Stomach smooth muscle (tissue), 2 donors: ENCODE measurements around the gene CLDN1.

Experiments
- H3K27ac ChIP-seq: one replicate; pipeline ENCODE4 v1.7.0; 2013; ENCODE audit warnings: mild to moderate bottlenecking, low read length, inconsistent platforms
- H3K27me3 ChIP-seq, 2 donors: one replicate each; pipeline ENCODE4 v1.7.0; 2013; ENCODE audit warnings: low read length in 2 of 2; ENCODE audit not compliant: insufficient read depth in 2 of 2, control insufficient read depth in 1 of 2
- H3K36me3 ChIP-seq, 2 donors: one replicate each; pipeline ENCODE4 v1.7.0; 2013; ENCODE audit warnings: low read length in 2 of 2; ENCODE audit not compliant: control insufficient read depth in 2 of 2, insufficient read depth in 2 of 2
- H3K4me1 ChIP-seq: one replicate; pipeline ENCODE4 v1.7.0; 2013; ENCODE audit warnings: low read length; ENCODE audit not compliant: control insufficient read depth, insufficient read depth
- H3K4me3 ChIP-seq, 2 donors: one replicate each; pipeline ENCODE4 v1.7.0; 2013; ENCODE audit warnings: low read length in 2 of 2
- H3K9ac ChIP-seq, 2 donors: one replicate each; pipeline ENCODE4 v1.7.0; 2013; ENCODE audit warnings: low read length in 2 of 2, mild to moderate bottlenecking in 1 of 2
- H3K9me3 ChIP-seq, 2 donors: one replicate each; pipeline ENCODE4 v1.7.0; 2013; ENCODE audit warnings: low read length in 2 of 2; ENCODE audit not compliant: control insufficient read depth in 2 of 2
- donor health status: healthy.
- donor health status: Pancreatic carcinoma.

Gene CLDN1

GRCh38 chr3:190266265-190266912 lies 55.9 kb downstream of the CLDN1 start:
- no peak overlapping the region for H3K4me3 ChIP-seq
- no peaks in the 10 kb centered on the region for H3K27me3 ChIP-seq
- H3K36me3 ChIP-seq: no peaks in the 10 kb centered on the region
- H3K4me1 ChIP-seq: peaks cover 4% of the 10 kb centered on the region
- no peak overlapping the region for H3K27ac ChIP-seq
- no peak overlapping the region for H3K9ac ChIP-seq
- no peaks in the 10 kb centered on the region for H3K9me3 ChIP-seq

- H3K27ac ChIP-seq: no peak overlapping the region
- H3K36me3 ChIP-seq: no peaks in the 10 kb centered on the region
- no peak overlapping the region for H3K9ac ChIP-seq
- H3K27me3 ChIP-seq: no peaks in the 10 kb centered on the region
- no peak overlapping the region for H3K4me3 ChIP-seq
- H3K9me3 ChIP-seq: no peaks in the 10 kb centered on the region
- H3K4me1 ChIP-seq: peaks cover 5% of the 10 kb centered on the region
These were observed 56.5 kb downstream of the CLDN1 start for GRCh38 chr3:190265796-190266195.

- Histone ChIP-seq H3K4me1 (peaks cover 5% of the 10 kb centered on the region), H3K27ac (no peak overlapping the region), H3K9ac (no peak overlapping the region), H3K27me3 (no peaks in the 10 kb centered on the region), H3K9me3 (no peaks in the 10 kb centered on the region), H3K4me3 (no peak overlapping the region), H3K36me3 (no peaks in the 10 kb centered on the region)
These were observed 57.1 kb downstream of the CLDN1 start for GRCh38 chr3:190265126-190265525.

GRCh38 chr3:190261740-190262139 lies 60.5 kb downstream of the CLDN1 start:
- Histone ChIP-seq H3K4me1 (peaks cover 5% of the 10 kb centered on the region), H3K36me3 (no peaks in the 10 kb centered on the region), H3K27ac (no peak overlapping the region), H3K27me3 (no peaks in the 10 kb centered on the region), H3K9me3 (no peaks in the 10 kb centered on the region), H3K4me3 (no peak overlapping the region), H3K9ac (no peak overlapping the region)

- Histone ChIP-seq H3K4me1 (peaks cover 5% of the 10 kb centered on the region), H3K9me3 (no peaks in the 10 kb centered on the region), H3K27ac (no peak overlapping the region), H3K4me3 (no peak overlapping the region), H3K9ac (no peak overlapping the region), H3K27me3 (no peaks in the 10 kb centered on the region), H3K36me3 (no peaks in the 10 kb centered on the region)
These were observed 61.2 kb downstream of the CLDN1 start for GRCh38 chr3:190261015-190261414.

- no peak overlapping the region for H3K9ac ChIP-seq
- H3K27ac ChIP-seq: no peak overlapping the region
- H3K4me1 ChIP-seq: peaks cover 5% of the 10 kb centered on the region
These were observed 61.9 kb downstream of the CLDN1 start for GRCh38 chr3:190260301-190260700.

GRCh38 chr3:190258634-190259033 lies 63.6 kb downstream of the CLDN1 start:
- Histone ChIP-seq H3K36me3 (no peaks in the 10 kb centered on the region), H3K27me3 (no peaks in the 10 kb centered on the region), H3K4me1 (peaks cover 5% of the 10 kb centered on the region), H3K27ac (no peak overlapping the region), H3K4me3 (no peak overlapping the region), H3K9ac (no peak overlapping the region), H3K9me3 (no peaks in the 10 kb centered on the region)

More at GRCh38 chr3:190260301-190260700, 61.9 kb downstream of the CLDN1 start:
- H3K36me3 ChIP-seq: no peaks in the 10 kb centered on the region
- H3K9me3 ChIP-seq: no peaks in the 10 kb centered on the region
- no peak overlapping the region for H3K4me3 ChIP-seq
- no peaks in the 10 kb centered on the region for H3K27me3 ChIP-seq
